ENCODE results near the gene RLF.

- no peak for TF ChIP-seq CTCF (IDR thresholded peaks at IDR 0.05; ENCODE audit: insufficient read depth, low read depth, low read length)
- TF ChIP-seq EZH2 (IDR thresholded peaks at IDR 0.05; ENCODE audit: insufficient read depth, low read length), result no peak
These were observed 106.6 kb downstream of the RLF start for GRCh38 chr1:40267767-40268187.
